Measurements from ENCODE around the gene TANK.
"Not testable (repeated sequence)": the region's sequence is repeated elsewhere in the genome, so short reads cannot be mapped to it uniquely, and the experiment has no call there.

The TANK gene

GRCh38 chr2:161123531-161124030 is 36.6 kb upstream of the TANK start:
- no peak overlapping the region for H3K4me3 ChIP-seq (ENCODE audit: low read length)
- TF ChIP-seq, protein P1, sequence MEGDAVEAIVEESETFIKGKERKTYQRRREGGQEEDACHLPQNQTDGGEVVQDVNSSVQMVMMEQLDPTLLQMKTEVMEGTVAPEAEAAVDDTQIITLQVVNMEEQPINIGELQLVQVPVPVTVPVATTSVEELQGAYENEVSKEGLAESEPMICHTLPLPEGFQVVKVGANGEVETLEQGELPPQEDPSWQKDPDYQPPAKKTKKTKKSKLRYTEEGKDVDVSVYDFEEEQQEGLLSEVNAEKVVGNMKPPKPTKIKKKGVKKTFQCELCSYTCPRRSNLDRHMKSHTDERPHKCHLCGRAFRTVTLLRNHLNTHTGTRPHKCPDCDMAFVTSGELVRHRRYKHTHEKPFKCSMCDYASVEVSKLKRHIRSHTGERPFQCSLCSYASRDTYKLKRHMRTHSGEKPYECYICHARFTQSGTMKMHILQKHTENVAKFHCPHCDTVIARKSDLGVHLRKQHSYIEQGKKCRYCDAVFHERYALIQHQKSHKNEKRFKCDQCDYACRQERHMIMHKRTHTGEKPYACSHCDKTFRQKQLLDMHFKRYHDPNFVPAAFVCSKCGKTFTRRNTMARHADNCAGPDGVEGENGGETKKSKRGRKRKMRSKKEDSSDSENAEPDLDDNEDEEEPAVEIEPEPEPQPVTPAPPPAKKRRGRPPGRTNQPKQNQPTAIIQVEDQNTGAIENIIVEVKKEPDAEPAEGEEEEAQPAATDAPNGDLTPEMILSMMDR (conservative IDR thresholded peaks at IDR 0.05; ENCODE audit: low read depth, low read length), result no peak
- no peak for DNase-seq (ENCODE audit: low read depth)

- no peak overlapping the region for H3K4me3 ChIP-seq (ENCODE audit: low read length)
- no peak for DNase-seq (ENCODE audit: low read depth)
- TF ChIP-seq, protein P1 (conservative IDR thresholded peaks at IDR 0.05; ENCODE audit: low read depth, low read length), result no peak
Observed at GRCh38 chr2:161124201-161124600, 36.0 kb upstream of the TANK start.

GRCh38 chr2:161128885-161129284 is 31.3 kb upstream of the TANK start:
- DNase-seq (ENCODE audit: low read depth), result peak; percentile 41
- TF ChIP-seq, protein P1 (conservative IDR thresholded peaks at IDR 0.05; ENCODE audit: low read depth, low read length), result no peak
- no peak overlapping the region for H3K4me3 ChIP-seq (ENCODE audit: low read length)

- no peak overlapping the region for H3K4me3 ChIP-seq (ENCODE audit: low read length)
- DNase-seq (ENCODE audit: low read depth), result no peak
- TF ChIP-seq, protein P1 (conservative IDR thresholded peaks at IDR 0.05; ENCODE audit: low read depth, low read length), result no peak
Observed at GRCh38 chr2:161130354-161130753, 29.9 kb upstream of the TANK start.

DNA sequence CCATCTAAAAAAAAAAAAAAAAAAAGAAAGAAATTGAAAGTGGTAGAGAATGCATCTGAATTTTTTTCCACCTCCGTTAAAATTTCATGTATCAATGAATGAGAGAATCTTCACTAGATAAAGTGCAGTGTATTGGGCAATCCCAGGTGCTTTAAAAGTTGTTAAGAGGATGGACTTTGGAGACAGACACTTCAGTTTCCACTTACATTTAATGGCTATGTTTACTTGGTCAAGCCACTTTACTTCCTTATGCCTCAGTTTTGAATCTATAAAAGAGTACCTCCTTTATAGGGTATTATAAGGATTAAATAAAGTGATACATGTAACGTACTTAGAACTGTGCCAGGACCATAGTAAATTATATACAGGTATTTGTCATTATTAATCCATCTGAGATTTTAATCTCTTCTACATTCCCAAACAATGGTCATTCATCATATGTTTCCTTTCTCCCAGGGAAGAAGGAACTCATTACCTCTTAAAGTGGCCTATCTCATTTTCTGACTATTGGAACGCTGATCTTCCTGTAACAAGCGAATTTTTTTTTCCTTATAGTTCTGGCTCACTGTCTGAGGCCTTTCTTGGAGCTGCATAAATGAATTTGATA is 29.1 kb upstream of the TANK start:
- TF ChIP-seq, protein P1 (conservative IDR thresholded peaks at IDR 0.05; ENCODE audit: low read depth, low read length), result no peak
- H3K4me3 ChIP-seq (ENCODE audit: low read length), result no peak overlapping the region
- DNase-seq (ENCODE audit: low read depth), result no peak

GRCh38 chr2:161131804-161132203 is 28.4 kb upstream of the TANK start:
- H3K4me3 ChIP-seq (ENCODE audit: low read length), result no peak overlapping the region
- TF ChIP-seq, protein P1 (conservative IDR thresholded peaks at IDR 0.05; ENCODE audit: low read depth, low read length), result no peak
- no peak for DNase-seq (ENCODE audit: low read depth)

- DNase-seq (ENCODE audit: low read depth); H3K4me3 ChIP-seq (ENCODE audit: low read length): not testable (repeated sequence)
Observed at GRCh38 chr2:161132384-161132783, 27.8 kb upstream of the TANK start.
